Measurements from ENCODE around the gene RETREG3.
"Not testable (repeated sequence)": the region's sequence is repeated elsewhere in the genome, so short reads cannot be mapped to it uniquely, and the experiment has no call there.

RETREG3 gene

DNA sequence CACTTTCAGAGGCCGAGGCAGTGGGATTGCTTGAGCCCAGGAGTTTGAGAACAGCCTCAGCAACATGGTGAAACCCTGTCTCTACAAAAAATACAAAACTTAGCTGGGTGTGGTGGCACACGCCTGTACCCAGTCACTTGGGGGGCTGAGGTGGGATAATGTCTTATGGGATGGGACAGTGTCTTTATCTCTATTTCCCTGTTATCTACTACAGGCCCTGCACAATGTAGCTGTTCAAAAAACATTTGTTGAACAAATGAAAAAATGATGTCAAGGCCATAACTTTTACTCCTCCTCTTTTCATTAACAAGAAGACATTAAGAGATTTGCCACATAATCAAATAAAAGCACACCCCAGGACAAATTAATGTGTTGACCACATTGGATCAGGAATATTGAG is 14.1 kb upstream of the RETREG3 start:
- no peak for DNase-seq (ENCODE audit: low read depth)
- H3K4me3 ChIP-seq (ENCODE audit: low read length), result no peak overlapping the region
- TF ChIP-seq, protein P1, sequence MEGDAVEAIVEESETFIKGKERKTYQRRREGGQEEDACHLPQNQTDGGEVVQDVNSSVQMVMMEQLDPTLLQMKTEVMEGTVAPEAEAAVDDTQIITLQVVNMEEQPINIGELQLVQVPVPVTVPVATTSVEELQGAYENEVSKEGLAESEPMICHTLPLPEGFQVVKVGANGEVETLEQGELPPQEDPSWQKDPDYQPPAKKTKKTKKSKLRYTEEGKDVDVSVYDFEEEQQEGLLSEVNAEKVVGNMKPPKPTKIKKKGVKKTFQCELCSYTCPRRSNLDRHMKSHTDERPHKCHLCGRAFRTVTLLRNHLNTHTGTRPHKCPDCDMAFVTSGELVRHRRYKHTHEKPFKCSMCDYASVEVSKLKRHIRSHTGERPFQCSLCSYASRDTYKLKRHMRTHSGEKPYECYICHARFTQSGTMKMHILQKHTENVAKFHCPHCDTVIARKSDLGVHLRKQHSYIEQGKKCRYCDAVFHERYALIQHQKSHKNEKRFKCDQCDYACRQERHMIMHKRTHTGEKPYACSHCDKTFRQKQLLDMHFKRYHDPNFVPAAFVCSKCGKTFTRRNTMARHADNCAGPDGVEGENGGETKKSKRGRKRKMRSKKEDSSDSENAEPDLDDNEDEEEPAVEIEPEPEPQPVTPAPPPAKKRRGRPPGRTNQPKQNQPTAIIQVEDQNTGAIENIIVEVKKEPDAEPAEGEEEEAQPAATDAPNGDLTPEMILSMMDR (conservative IDR thresholded peaks at IDR 0.05; ENCODE audit: low read length), result no peak

- H3K4me3 ChIP-seq (ENCODE audit: low read length); DNase-seq (ENCODE audit: low read depth): not testable (repeated sequence)
Measured at GRCh38 chr17:42621987-42622386, 12.8 kb upstream of the RETREG3 start.

DNA sequence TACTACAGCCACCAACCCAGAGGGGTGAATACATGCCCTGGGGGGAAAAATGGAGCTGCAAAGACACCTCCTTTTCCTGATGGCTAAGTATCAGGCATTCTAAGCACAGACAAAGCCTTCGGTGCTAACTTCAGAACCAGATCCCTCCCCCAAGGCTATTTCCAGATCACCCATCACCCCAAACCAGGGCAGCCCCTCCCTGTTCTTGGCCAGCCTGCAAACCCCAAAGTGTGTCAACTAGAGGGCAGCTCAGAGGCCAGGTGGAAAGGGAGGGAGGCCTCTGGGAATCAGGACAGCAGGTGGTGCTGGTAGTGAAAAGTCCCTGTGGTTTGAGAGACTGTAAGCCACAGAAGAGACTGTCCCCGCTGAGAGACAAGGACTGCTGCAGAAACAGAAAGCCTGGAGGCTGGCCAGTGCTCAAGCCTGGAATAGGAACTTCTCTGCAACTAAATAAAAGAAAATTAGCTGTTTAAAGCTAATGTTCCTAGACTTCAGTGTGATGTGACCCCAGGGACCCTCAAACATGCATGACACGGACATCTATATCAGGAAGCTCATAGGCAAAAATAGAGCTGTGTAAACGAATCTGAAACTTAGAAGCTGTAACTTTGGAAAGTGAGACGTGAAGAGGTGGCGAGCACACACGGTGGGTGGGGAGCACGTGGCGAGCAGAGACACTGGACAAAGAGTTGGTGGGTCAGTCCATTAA is 9.4 kb upstream of the RETREG3 start:
- DNase-seq (ENCODE audit: low read depth), result no peak
- no peak overlapping the region for H3K4me3 ChIP-seq (ENCODE audit: low read length)
- TF ChIP-seq, protein P1 (conservative IDR thresholded peaks at IDR 0.05; ENCODE audit: low read length), result no peak

DNA sequence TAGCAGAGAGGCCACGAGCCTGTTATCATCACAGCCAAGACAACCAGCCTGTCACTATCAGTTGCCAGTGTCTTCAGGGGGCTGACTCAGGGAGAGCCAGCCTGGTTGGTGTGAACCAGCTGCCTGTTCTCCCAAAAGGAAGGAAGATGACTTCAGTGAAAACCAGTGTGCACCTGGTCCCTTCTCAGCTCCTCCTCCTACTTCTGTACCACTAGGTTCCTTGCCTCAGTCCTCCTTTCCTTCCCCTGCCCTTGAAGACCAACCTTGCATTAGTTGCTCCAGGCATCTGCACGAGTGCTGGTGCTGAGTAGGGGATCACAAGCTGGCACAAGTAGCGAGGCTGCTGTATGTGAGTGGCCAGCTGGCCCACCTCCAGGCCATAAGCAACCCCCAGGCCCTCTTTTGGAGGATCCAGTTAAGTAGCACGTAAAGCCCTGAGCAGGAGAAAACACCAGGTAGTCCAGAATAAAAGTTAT is 8.8 kb upstream of the RETREG3 start:
- no peak for DNase-seq (ENCODE audit: low read depth)
- H3K4me3 ChIP-seq (ENCODE audit: low read length), result no peak overlapping the region
- TF ChIP-seq, protein P1 (conservative IDR thresholded peaks at IDR 0.05; ENCODE audit: low read length), result no peak

- TF ChIP-seq, protein P1 (conservative IDR thresholded peaks at IDR 0.05; ENCODE audit: low read length), result no peak
- no peak overlapping the region for H3K4me3 ChIP-seq (ENCODE audit: low read length)
- DNase-seq (ENCODE audit: low read depth), result no peak
Measured at GRCh38 chr17:42613699-42614295, 4.6 kb upstream of the RETREG3 start.

- no peak for DNase-seq (ENCODE audit: low read depth)
- H3K4me3 ChIP-seq (ENCODE audit: low read length), result no peak overlapping the region
- TF ChIP-seq, protein P1 (conservative IDR thresholded peaks at IDR 0.05; ENCODE audit: low read length), result no peak
Measured at GRCh38 chr17:42612013-42612412, 2.8 kb upstream of the RETREG3 start.

GRCh38 chr17:42609814-42610801 is 934 bp upstream of the RETREG3 start:
- not testable (repeated sequence) for DNase-seq (ENCODE audit: low read depth)

More at GRCh38 chr17:42609814-42610801, 934 bp upstream of the RETREG3 start:
- peak overlapping the region; percentile 90 for H3K4me3 ChIP-seq (ENCODE audit: low read length)
